NT2/D1 (cell line): ENCODE results near the gene SFXN1.

Source experiments
- SUZ12 ChIP-seq: IDR thresholded peaks from 2 replicates; pipeline ENCODE4 v1.6.1; 2011; ENCODE audit not compliant: insufficient read length, insufficient read depth; ENCODE audit errors: extremely low read depth
- YY1 ChIP-seq: IDR thresholded peaks from 2 replicates; pipeline ENCODE4 v1.6.1; 2011; ENCODE audit not compliant: insufficient read length, insufficient read depth
- ZNF274 ChIP-seq: IDR thresholded peaks from 2 replicates; pipeline ENCODE4 v1.6.1; 2011; ENCODE audit warnings: mild to moderate bottlenecking, low read depth, low read length

DNA sequence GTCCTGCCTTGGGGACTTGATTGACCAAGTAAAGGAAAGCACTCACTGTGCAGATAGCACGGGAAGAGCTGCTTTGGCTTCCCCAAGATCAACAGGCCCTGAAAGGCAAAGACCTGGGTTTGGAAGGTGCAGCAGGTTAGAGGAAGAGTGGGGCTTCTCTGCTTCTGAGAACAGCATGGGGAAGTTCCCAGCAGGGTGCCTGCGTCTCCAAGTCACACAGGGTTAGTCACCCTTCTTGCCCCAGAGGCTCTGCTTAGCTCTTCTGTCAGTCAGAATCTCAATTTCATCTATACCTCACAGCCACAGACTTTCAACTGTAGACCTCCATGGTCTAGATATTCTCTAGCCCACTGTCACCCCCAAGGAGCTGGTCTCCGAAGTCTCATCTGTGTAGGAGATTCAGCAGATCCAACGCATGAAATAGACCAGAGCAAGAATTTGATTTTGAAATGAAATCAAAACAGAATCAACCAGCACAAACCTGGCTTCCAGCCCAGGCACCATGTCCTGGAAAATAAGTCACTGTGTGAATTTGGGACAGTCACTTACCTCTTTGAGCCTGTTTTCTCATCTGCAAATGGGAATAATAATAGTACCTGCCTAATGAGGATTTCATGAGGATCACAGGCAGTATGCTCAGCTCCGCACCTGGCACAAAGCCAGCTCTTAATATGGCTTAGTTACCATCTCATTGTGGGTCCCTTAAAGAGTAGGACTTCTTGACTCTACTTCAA lies 64.0 kb downstream of the SFXN1 start:
- no peak for TF ChIP-seq ZNF274
- no peak for TF ChIP-seq YY1
- TF ChIP-seq SUZ12, result no peak
